MM.1S (cell line): ENCODE results near the gene MRTFA.

Experiments
- DNase-seq: peaks from one replicate; pipeline ENCODE4 v3.0.0-alpha.2; 2015
- H2AFZ ChIP-seq: fragments of 300-600 bp; sonication (generic); 2 replicates; pipeline ENCODE4 v1.6.0; 2016; ENCODE audit warnings: antibody characterized with exemption, low read length
- H3F3A ChIP-seq: fragments of 300-600 bp; sonication (generic); 2 replicates; pipeline ENCODE4 v1.6.1; 2016; ENCODE audit warnings: mild to moderate bottlenecking, antibody characterized with exemption, low read length, moderate library complexity, mixed read lengths; ENCODE audit not compliant: insufficient read depth
- H3K27ac ChIP-seq: fragments of 300-600 bp; sonication (generic); 2 replicates; pipeline ENCODE4 v1.5.1; 2016; ENCODE audit warnings: mild to moderate bottlenecking, low read length
- H3K27me3 ChIP-seq: fragments of 300-600 bp; sonication (generic); replicated peaks from 2 replicates; pipeline ENCODE4 v1.6.0; 2016; ENCODE audit warnings: low read length; ENCODE audit not compliant: insufficient read depth
- H3K36me3 ChIP-seq: fragments of 300-600 bp; sonication (generic); replicated peaks from 2 replicates; pipeline ENCODE4 v1.6.1; 2016; ENCODE audit warnings: mild to moderate bottlenecking, low read length, mixed read lengths; ENCODE audit not compliant: insufficient read depth
- H3K4me1 ChIP-seq: fragments of 300-600 bp; sonication (generic); 2 replicates; pipeline ENCODE4 v1.6.1; 2016; ENCODE audit warnings: low read length, mixed read lengths
- H3K4me2 ChIP-seq: fragments of 300-600 bp; sonication (generic); 2 replicates; pipeline ENCODE4 v1.6.0; 2016; ENCODE audit warnings: low read depth, low read length
- H3K4me3 ChIP-seq: fragments of 300-600 bp; sonication (generic); 2 replicates; pipeline ENCODE4 v1.5.1; 2016; ENCODE audit warnings: low read length, mixed read lengths
- H3K79me2 ChIP-seq: fragments of 300-600 bp; sonication (generic); 2 replicates; pipeline ENCODE4 v1.6.1; 2016; ENCODE audit warnings: mixed run types, low read length, mixed read lengths
- H3K9ac ChIP-seq: fragments of 300-600 bp; sonication (generic); 2 replicates; pipeline ENCODE4 v1.6.1; 2016; ENCODE audit warnings: low read length, mixed read lengths
- H3K9me2 ChIP-seq: fragments of 300-600 bp; sonication (generic); replicated peaks from 2 replicates; pipeline ENCODE4 v1.6.1; 2016; ENCODE audit warnings: mild to moderate bottlenecking, low read length, mixed read lengths; ENCODE audit not compliant: insufficient read depth
- H3K9me3 ChIP-seq: fragments of 300-600 bp; sonication (generic); replicated peaks from 2 replicates; pipeline ENCODE4 v1.6.1; 2016; ENCODE audit warnings: mild to moderate bottlenecking, low read length, mixed read lengths; ENCODE audit not compliant: insufficient read depth
- H4K20me1 ChIP-seq: fragments of 300-600 bp; sonication (generic); 2 replicates; pipeline ENCODE4 v1.6.1; 2016; ENCODE audit warnings: mild to moderate bottlenecking, low read length, moderate library complexity, mixed read lengths; ENCODE audit not compliant: insufficient read depth
- CTCF ChIP-seq: fragments of 300-600 bp; sonication (generic); IDR thresholded peaks from 2 replicates; pipeline ENCODE4 v1.5.1; 2016; ENCODE audit warnings: antibody characterized with exemption, low read length, mixed read lengths
- EZH2 ChIP-seq: fragments of 300-600 bp; sonication (generic); optimal IDR thresholded peaks from 2 replicates; pipeline ENCODE3; 2017; ENCODE audit warnings: low read depth, mild to moderate bottlenecking, antibody characterized with exemption, low read length, mixed read lengths
- EZH2phosphoT487 ChIP-seq: fragments of 300-600 bp; sonication (generic); IDR thresholded peaks from 2 replicates; pipeline ENCODE4 v1.6.1; 2018; ENCODE audit warnings: antibody characterized with exemption, low read length

The MRTFA gene

GRCh38 chr22:40399621-40400020 lies 236.9 kb downstream of the MRTFA start:
- H3K9me3 ChIP-seq, result no peaks in the 10 kb centered on the region
- H3K27ac ChIP-seq, result no peak overlapping the region
- no peaks in the 10 kb centered on the region for H3K36me3 ChIP-seq
- H3K27me3 ChIP-seq, result no peaks in the 10 kb centered on the region
- no peaks in the 10 kb centered on the region for H3K79me2 ChIP-seq
- H4K20me1 ChIP-seq, result no peaks in the 10 kb centered on the region
- H3K4me2 ChIP-seq, result no peak overlapping the region
- H3K4me1 ChIP-seq, result no peaks in the 10 kb centered on the region
- no peak overlapping the region for H3K4me3 ChIP-seq
- H3K9ac ChIP-seq, result no peak overlapping the region
- no peak overlapping the region for H2AFZ ChIP-seq
- H3K9me2 ChIP-seq, result no peaks in the 10 kb centered on the region
- TF ChIP-seq EZH2phosphoT487 (no peak), CTCF (no peak), EZH2 (no peak)
- no peaks in the 10 kb centered on the region for H3F3A ChIP-seq
- DNase-seq, result no peak

DNA sequence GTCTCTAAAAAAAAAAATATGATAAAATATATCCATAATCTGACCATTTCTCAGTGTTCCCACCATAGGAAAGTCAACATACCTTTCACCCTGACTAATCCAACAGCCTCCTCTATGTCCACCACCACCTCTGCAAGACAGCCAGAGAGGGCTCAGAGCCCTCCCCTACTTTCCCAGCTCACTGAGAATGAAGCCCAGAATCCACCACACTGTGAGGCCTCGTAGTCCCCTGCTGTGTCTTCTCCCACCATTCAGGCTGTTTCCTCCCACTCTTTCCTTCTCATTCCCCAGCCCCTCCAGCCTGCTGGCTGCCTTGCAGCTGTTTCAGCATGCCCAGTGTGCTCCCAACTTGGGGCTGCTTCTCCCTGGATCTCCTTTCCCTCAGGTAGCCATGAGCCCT lies 239.1 kb downstream of the MRTFA start:
- Histone ChIP-seq H3K4me2 (no peak overlapping the region), H3K9ac (no peak overlapping the region), H4K20me1 (no peaks in the 10 kb centered on the region), H3K27me3 (no peaks in the 10 kb centered on the region), H3K9me3 (no peaks in the 10 kb centered on the region), H3K79me2 (no peaks in the 10 kb centered on the region), H2AFZ (no peak overlapping the region), H3K4me1 (no peaks in the 10 kb centered on the region), H3K27ac (no peak overlapping the region), H3K4me3 (no peak overlapping the region), H3K9me2 (no peaks in the 10 kb centered on the region), H3K36me3 (no peaks in the 10 kb centered on the region), H3F3A (no peaks in the 10 kb centered on the region)
- no peak for DNase-seq
- TF ChIP-seq EZH2phosphoT487 (no peak), CTCF (no peak)

DNA sequence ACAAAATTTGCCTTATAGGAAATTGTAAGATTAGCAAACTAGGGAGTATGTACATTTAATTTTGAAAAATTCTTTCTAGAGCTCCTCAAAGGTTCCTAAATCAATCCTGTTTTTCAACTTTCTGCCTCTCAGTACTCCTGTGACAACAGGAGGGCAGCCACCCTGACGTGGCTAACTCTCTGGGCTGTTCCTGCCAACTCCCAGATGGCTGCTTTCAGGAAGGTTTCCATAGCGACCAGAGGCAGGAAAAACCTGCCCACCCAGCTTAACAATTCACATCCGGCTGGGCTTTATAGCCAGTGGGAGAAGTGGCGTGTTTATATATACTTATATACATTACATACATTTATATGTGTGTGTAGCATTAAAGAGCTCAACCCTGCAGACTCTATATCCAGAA lies 239.6 kb downstream of the MRTFA start:
- H3F3A ChIP-seq, result no peaks in the 10 kb centered on the region
- TF ChIP-seq EZH2 (no peak), EZH2phosphoT487 (no peak), CTCF (no peak)
- DNase-seq, result no peak
- H3K27ac ChIP-seq, result no peak overlapping the region
- H3K9me3 ChIP-seq, result no peaks in the 10 kb centered on the region
- no peaks in the 10 kb centered on the region for H3K27me3 ChIP-seq
- H3K9me2 ChIP-seq, result no peaks in the 10 kb centered on the region
- H3K4me3 ChIP-seq, result no peak overlapping the region
- no peaks in the 10 kb centered on the region for H3K4me1 ChIP-seq
- no peaks in the 10 kb centered on the region for H3K36me3 ChIP-seq
- no peak overlapping the region for H3K9ac ChIP-seq
- no peaks in the 10 kb centered on the region for H3K79me2 ChIP-seq
- no peak overlapping the region for H2AFZ ChIP-seq
- H3K4me2 ChIP-seq, result no peak overlapping the region
- no peaks in the 10 kb centered on the region for H4K20me1 ChIP-seq

DNA sequence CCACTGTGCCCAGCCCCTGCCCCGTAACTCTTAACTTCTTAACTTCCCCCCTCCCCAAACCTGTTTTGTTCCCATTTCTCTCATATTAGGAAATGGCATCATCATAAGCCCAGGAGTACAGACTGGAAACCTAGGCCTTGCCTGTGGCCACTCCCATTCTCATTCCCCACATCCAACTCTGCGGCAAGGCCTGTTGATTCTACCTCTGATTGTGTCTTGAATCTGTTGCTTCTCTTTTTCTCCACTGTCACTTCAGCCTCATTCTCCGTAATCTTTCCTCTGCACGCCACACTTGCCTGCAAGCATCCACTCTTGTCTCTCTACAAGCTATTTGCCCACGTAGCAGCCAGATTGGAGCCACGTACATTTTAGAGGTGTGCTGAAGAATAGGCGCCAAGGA lies 240.9 kb downstream of the MRTFA start:
- H3K79me2 ChIP-seq, result no peaks in the 10 kb centered on the region
- DNase-seq, result no peak
- H3K4me1 ChIP-seq, result no peaks in the 10 kb centered on the region
- no peak overlapping the region for H3K4me2 ChIP-seq
- no peaks in the 10 kb centered on the region for H4K20me1 ChIP-seq
- no peak overlapping the region for H2AFZ ChIP-seq
- no peaks in the 10 kb centered on the region for H3K9me3 ChIP-seq
- TF ChIP-seq EZH2, result no peak
- TF ChIP-seq EZH2phosphoT487, result no peak
- no peak for TF ChIP-seq CTCF
- H3K9ac ChIP-seq, result no peak overlapping the region
- H3K9me2 ChIP-seq, result no peaks in the 10 kb centered on the region
- no peaks in the 10 kb centered on the region for H3K27me3 ChIP-seq
- no peak overlapping the region for H3K27ac ChIP-seq
- H3K4me3 ChIP-seq, result no peak overlapping the region
- H3K36me3 ChIP-seq, result no peaks in the 10 kb centered on the region
- no peaks in the 10 kb centered on the region for H3F3A ChIP-seq
